ENCODE results near the gene FAM50B.

Gene FAM50B

GRCh38 chr6:3871939-3872338 is 22.8 kb downstream of the FAM50B start:
- DNase-seq (ENCODE audit: low spot score) = no peak

- no peak for DNase-seq (ENCODE audit: low spot score)
Observed at GRCh38 chr6:3872370-3872854, 23.2 kb downstream of the FAM50B start.

- DNase-seq (ENCODE audit: low spot score) = no peak
Observed at GRCh38 chr6:3873051-3873450, 23.9 kb downstream of the FAM50B start.

- no peak for DNase-seq (ENCODE audit: low spot score)
Observed at GRCh38 chr6:3874069-3874468, 24.9 kb downstream of the FAM50B start.

GRCh38 chr6:3875486-3875885 is 26.3 kb downstream of the FAM50B start:
- no peak for DNase-seq (ENCODE audit: low spot score)

- no peak for DNase-seq (ENCODE audit: low spot score)
Observed at GRCh38 chr6:3876101-3876500, 26.9 kb downstream of the FAM50B start.

- DNase-seq (ENCODE audit: low spot score) = no peak
Observed at GRCh38 chr6:3876866-3877265, 27.7 kb downstream of the FAM50B start.

GRCh38 chr6:3878048-3878666 is 29.0 kb downstream of the FAM50B start:
- no peak for DNase-seq (ENCODE audit: low spot score)

- no peak for DNase-seq (ENCODE audit: low spot score)
Observed at GRCh38 chr6:3879194-3879952, 30.2 kb downstream of the FAM50B start.

- no peak for DNase-seq (ENCODE audit: low spot score)
Observed at GRCh38 chr6:3881711-3882421, 32.7 kb downstream of the FAM50B start.

- DNase-seq (ENCODE audit: low spot score) = no peak
Observed at GRCh38 chr6:3882431-3882830, 33.3 kb downstream of the FAM50B start.

GRCh38 chr6:3882866-3883265 is 33.7 kb downstream of the FAM50B start:
- no peak for DNase-seq (ENCODE audit: low spot score)

- no peak for DNase-seq (ENCODE audit: low spot score)
Observed at GRCh38 chr6:3884007-3884745, 35.0 kb downstream of the FAM50B start.

- DNase-seq (ENCODE audit: low spot score) = peak; percentile 35
Observed at GRCh38 chr6:3885262-3886036, 36.3 kb downstream of the FAM50B start.

- DNase-seq (ENCODE audit: low spot score) = no peak
Observed at GRCh38 chr6:3887150-3887700, 38.1 kb downstream of the FAM50B start.

- no peak for DNase-seq (ENCODE audit: low spot score)
Observed at GRCh38 chr6:3888153-3888957, 39.2 kb downstream of the FAM50B start.

- DNase-seq (ENCODE audit: low spot score) = no peak
Observed at GRCh38 chr6:3890047-3890446, 40.9 kb downstream of the FAM50B start.

- DNase-seq (ENCODE audit: low spot score) = no peak
Observed at GRCh38 chr6:3891883-3892282, 42.7 kb downstream of the FAM50B start.

- no peak for DNase-seq (ENCODE audit: low spot score)
Observed at GRCh38 chr6:3892603-3893002, 43.4 kb downstream of the FAM50B start.

- DNase-seq (ENCODE audit: low spot score) = no peak
Observed at GRCh38 chr6:3893487-3893886, 44.3 kb downstream of the FAM50B start.
